ENCODE results near the gene TBCB. TPM values are rescaled to one million over a fixed set of nuclear protein-coding genes. Genes with fewer than 3 reads are reported as not detected.

TBCB gene
- total and polyA plus RNA-seq, 9 of the 15 experiments (the other 6 are each of a cell fraction or from before 2014, with no cell fraction given): 3.5 to 115 (median 58.9) TPM

DNA sequence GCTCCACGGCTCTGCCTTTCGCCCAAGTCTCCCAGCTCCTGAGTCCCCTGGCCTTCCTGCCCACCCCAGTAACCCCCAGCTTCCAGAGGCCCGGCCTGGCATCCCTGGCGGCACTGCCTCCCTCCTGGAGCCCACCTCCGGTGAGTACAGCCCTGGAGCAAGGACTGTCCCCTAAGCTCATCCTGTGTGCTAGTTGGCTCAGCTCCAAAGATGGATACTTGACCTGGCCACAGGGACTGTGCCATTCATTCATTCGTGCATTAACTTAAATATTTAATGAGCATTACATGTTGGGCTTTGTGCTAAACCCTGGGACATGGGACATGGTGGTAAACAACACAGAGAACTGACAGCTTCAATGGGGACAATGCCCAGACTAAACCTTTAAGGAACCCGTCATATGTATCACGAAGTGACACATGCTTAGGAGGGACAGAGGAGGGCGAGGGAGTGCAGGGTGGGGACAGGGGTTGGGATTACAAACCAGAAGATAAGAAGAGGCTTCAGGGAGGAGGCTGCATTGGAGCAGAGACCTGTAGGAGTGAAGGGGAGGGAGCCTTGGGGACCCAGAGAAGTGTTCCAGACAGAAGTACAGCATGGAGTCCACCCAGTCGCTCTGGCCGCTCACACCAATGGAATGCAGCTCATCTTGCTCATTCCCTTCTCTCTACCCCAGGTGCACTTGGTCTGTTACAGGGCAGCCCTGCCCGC lies 11.3 kb upstream of the TBCB start (continued):
- TF ChIP-seq, protein P1, sequence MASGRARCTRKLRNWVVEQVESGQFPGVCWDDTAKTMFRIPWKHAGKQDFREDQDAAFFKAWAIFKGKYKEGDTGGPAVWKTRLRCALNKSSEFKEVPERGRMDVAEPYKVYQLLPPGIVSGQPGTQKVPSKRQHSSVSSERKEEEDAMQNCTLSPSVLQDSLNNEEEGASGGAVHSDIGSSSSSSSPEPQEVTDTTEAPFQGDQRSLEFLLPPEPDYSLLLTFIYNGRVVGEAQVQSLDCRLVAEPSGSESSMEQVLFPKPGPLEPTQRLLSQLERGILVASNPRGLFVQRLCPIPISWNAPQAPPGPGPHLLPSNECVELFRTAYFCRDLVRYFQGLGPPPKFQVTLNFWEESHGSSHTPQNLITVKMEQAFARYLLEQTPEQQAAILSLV (tag; IDR thresholded peaks at IDR 0.05): no peak
- TF ChIP-seq, protein P2, sequence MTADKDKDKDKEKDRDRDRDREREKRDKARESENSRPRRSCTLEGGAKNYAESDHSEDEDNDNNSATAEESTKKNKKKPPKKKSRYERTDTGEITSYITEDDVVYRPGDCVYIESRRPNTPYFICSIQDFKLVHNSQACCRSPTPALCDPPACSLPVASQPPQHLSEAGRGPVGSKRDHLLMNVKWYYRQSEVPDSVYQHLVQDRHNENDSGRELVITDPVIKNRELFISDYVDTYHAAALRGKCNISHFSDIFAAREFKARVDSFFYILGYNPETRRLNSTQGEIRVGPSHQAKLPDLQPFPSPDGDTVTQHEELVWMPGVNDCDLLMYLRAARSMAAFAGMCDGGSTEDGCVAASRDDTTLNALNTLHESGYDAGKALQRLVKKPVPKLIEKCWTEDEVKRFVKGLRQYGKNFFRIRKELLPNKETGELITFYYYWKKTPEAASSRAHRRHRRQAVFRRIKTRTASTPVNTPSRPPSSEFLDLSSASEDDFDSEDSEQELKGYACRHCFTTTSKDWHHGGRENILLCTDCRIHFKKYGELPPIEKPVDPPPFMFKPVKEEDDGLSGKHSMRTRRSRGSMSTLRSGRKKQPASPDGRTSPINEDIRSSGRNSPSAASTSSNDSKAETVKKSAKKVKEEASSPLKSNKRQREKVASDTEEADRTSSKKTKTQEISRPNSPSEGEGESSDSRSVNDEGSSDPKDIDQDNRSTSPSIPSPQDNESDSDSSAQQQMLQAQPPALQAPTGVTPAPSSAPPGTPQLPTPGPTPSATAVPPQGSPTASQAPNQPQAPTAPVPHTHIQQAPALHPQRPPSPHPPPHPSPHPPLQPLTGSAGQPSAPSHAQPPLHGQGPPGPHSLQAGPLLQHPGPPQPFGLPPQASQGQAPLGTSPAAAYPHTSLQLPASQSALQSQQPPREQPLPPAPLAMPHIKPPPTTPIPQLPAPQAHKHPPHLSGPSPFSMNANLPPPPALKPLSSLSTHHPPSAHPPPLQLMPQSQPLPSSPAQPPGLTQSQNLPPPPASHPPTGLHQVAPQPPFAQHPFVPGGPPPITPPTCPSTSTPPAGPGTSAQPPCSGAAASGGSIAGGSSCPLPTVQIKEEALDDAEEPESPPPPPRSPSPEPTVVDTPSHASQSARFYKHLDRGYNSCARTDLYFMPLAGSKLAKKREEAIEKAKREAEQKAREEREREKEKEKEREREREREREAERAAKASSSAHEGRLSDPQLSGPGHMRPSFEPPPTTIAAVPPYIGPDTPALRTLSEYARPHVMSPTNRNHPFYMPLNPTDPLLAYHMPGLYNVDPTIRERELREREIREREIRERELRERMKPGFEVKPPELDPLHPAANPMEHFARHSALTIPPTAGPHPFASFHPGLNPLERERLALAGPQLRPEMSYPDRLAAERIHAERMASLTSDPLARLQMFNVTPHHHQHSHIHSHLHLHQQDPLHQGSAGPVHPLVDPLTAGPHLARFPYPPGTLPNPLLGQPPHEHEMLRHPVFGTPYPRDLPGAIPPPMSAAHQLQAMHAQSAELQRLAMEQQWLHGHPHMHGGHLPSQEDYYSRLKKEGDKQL (CRISPR knock-in tag; IDR thresholded peaks at IDR 0.05; ENCODE audit: borderline replicate concordance): no peak
- TF ChIP-seq NFXL1 (CRISPR knock-in tag; IDR thresholded peaks at IDR 0.05) (no peak), SRSF9 (IDR thresholded peaks at IDR 0.05; ENCODE audit: borderline replicate concordance, low read depth, low read length) (no peak), NR4A1 (CRISPR knock-in tag; IDR thresholded peaks at IDR 0.05) (no peak), NR4A1 (tag; IDR thresholded peaks at IDR 0.05) (no peak), CBFA2T2 (conservative IDR thresholded peaks at IDR 0.05) (peak; percentile 54), POLR2AphosphoS5 (IDR thresholded peaks at IDR 0.05; ENCODE audit: control insufficient read depth, insufficient read depth, low read depth, low read length) (0 out of 2 replicates have a peak, but pooled peaks have one; percentile 32), KLF1 (tag; IDR thresholded peaks at IDR 0.05) (0 out of 2 replicates have a peak, but pooled peaks have one; percentile 43), ELF4 (CRISPR knock-in tag; IDR thresholded peaks at IDR 0.05) (peak; percentile 49; the same call in 1 of the 2 replicates), PRDM10 (IDR thresholded peaks at IDR 0.05; ENCODE audit: partially characterized antibody) (peak; percentile 83), SMAD4 (CRISPR knock-in tag; conservative IDR thresholded peaks at IDR 0.05) (0 out of 2 replicates have a peak, but pooled peaks have one; percentile 41), MEF2D (tag; conservative IDR thresholded peaks at IDR 0.05; ENCODE audit: low read depth) (no peak), DIDO1 (tag; IDR thresholded peaks at IDR 0.05; ENCODE audit: low read depth) (no peak), RAD21 (CRISPR knock-in tag; conservative IDR thresholded peaks at IDR 0.05 in 1 of 2, IDR thresholded peaks at IDR 0.05 in 1 of 2) (no peak)
- TF ChIP-seq, protein P3, sequence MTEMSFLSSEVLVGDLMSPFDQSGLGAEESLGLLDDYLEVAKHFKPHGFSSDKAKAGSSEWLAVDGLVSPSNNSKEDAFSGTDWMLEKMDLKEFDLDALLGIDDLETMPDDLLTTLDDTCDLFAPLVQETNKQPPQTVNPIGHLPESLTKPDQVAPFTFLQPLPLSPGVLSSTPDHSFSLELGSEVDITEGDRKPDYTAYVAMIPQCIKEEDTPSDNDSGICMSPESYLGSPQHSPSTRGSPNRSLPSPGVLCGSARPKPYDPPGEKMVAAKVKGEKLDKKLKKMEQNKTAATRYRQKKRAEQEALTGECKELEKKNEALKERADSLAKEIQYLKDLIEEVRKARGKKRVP (CRISPR knock-in tag; IDR thresholded peaks at IDR 0.05): no peak

Measured in K562 (cell line).